Measurements from ENCODE around the gene KLHL22.

- TF ChIP-seq, protein P1, sequence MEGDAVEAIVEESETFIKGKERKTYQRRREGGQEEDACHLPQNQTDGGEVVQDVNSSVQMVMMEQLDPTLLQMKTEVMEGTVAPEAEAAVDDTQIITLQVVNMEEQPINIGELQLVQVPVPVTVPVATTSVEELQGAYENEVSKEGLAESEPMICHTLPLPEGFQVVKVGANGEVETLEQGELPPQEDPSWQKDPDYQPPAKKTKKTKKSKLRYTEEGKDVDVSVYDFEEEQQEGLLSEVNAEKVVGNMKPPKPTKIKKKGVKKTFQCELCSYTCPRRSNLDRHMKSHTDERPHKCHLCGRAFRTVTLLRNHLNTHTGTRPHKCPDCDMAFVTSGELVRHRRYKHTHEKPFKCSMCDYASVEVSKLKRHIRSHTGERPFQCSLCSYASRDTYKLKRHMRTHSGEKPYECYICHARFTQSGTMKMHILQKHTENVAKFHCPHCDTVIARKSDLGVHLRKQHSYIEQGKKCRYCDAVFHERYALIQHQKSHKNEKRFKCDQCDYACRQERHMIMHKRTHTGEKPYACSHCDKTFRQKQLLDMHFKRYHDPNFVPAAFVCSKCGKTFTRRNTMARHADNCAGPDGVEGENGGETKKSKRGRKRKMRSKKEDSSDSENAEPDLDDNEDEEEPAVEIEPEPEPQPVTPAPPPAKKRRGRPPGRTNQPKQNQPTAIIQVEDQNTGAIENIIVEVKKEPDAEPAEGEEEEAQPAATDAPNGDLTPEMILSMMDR (IDR thresholded peaks at IDR 0.05) = no peak
- no peak for TF ChIP-seq EZH2 (IDR thresholded peaks at IDR 0.05)
- TF ChIP-seq EZH2phosphoT487 (IDR thresholded peaks at IDR 0.05) = no peak
Measured at GRCh38 chr22:20407829-20408228, 87.8 kb downstream of the KLHL22 start.
